Measurements from ENCODE around the gene ASTL. TPM values are rescaled to one million over a fixed set of nuclear protein-coding genes. Genes with fewer than 3 reads are reported as not detected.

Gene ASTL
- polyA plus RNA-seq, 3 donors: 0.71 TPM; not detected in 2

GRCh38 chr2:96185516-96185915, 47.2 kb upstream of the ASTL start:
- Histone ChIP-seq H3K4me2 (replicated peaks; ENCODE audit: extremely low read depth, low read length, poor library complexity, severe bottlenecking) (no peak overlapping the region), H4K20me1 (ENCODE audit: insufficient read depth, low read length) (peaks cover 21% of the 10 kb centered on the region), H3K9ac (ENCODE audit: insufficient read depth, low read length, poor library complexity, severe bottlenecking) (no peak overlapping the region), H3K4me1 (ENCODE audit: control insufficient read depth in 1 of 2, insufficient read depth in 2 of 2, low read length in 2 of 2) (no peaks in the 10 kb centered on the region), H3K9me3 (replicated peaks in 1 of 2; ENCODE audit: control insufficient read depth in 1 of 2, insufficient read depth in 1 of 2, low read length in 2 of 2) (no peaks in the 10 kb centered on the region), H3K27ac (ENCODE audit: low read depth in 1 of 2, low read length in 2 of 2) (peak overlapping the region in 1 of 2 donors; percentile 11), H2AFZ (ENCODE audit: insufficient read depth, low read depth, low read length, poor library complexity, severe bottlenecking) (no peak overlapping the region), H3K36me3 (replicated peaks in 1 of 2; ENCODE audit: control insufficient read depth in 1 of 2, insufficient read depth in 2 of 2, low read length in 2 of 2) (peaks cover 52 to 69% of the 10 kb centered on the region in 2 donors), H3K27me3 (ENCODE audit: control insufficient read depth in 2 of 2, insufficient read depth in 2 of 2, low read length in 2 of 2) (no peaks in the 10 kb centered on the region), H3K4me3 (replicated peaks in 1 of 3; ENCODE audit: low read depth in 2 of 3, low read length in 3 of 3) (no peak overlapping the region), H3K79me2 (ENCODE audit: insufficient read depth, low read length) (peaks cover under 1% of the 10 kb centered on the region)
- Mint-ChIP-seq H3K27ac (no peak overlapping the region), H3K4me1 (peaks cover 3% of the 10 kb centered on the region), H3K27me3 (ENCODE audit: low read depth in 3 of 3) (no peaks in the 10 kb centered on the region), H3K4me3 (no peak overlapping the region), H3K36me3 (peaks cover 50 to 68% of the 10 kb centered on the region in 2 donors), H3K9me3 (peaks cover 0 to 2% (median 0%) of the 10 kb centered on the region in 7 donors)
- intact Hi-C loops (cut with micrococcal nuclease): no loop called here
- DNase-seq: no peak
- no CpG with 5 or more reads among the region's 1 CpG for WGBS (ENCODE audit: insufficient coverage)
- no peak for TF ChIP-seq CTCF (IDR thresholded peaks at IDR 0.05)

GRCh38 chr2:96184989-96185388, 46.7 kb upstream of the ASTL start:
- Mint-ChIP-seq H3K4me1 (peaks cover 3% of the 10 kb centered on the region), H3K27me3 (ENCODE audit: low read depth in 3 of 3) (no peaks in the 10 kb centered on the region), H3K27ac (peak overlapping the region in 1 of 7 donors; percentile 39), H3K9me3 (peaks cover 0 to 2% (median 0%) of the 10 kb centered on the region in 7 donors), H3K4me3 (no peak overlapping the region), H3K36me3 (peaks cover 49 to 64% of the 10 kb centered on the region in 2 donors)
- peak overlapping the region in 1 of 2 donors; percentile 11 for H3K27ac ChIP-seq (ENCODE audit: low read depth in 1 of 2, low read length in 2 of 2)
- 94% methylated on average over 3 of the region's 8 CpGs for WGBS (ENCODE audit: insufficient coverage)
- H3K27me3 ChIP-seq (ENCODE audit: control insufficient read depth in 2 of 2, insufficient read depth in 2 of 2, low read length in 2 of 2): no peaks in the 10 kb centered on the region
- no peak overlapping the region for H2AFZ ChIP-seq (ENCODE audit: insufficient read depth, low read depth, low read length, poor library complexity, severe bottlenecking)
- no peak for TF ChIP-seq CTCF (IDR thresholded peaks at IDR 0.05)
- intact Hi-C loops (cut with micrococcal nuclease): no loop called here
- peaks cover 48 to 64% of the 10 kb centered on the region in 2 donors for H3K36me3 ChIP-seq (replicated peaks in 1 of 2; ENCODE audit: control insufficient read depth in 1 of 2, insufficient read depth in 2 of 2, low read length in 2 of 2)
- no peak overlapping the region for H3K4me2 ChIP-seq (replicated peaks; ENCODE audit: extremely low read depth, low read length, poor library complexity, severe bottlenecking)
- H4K20me1 ChIP-seq (ENCODE audit: insufficient read depth, low read length): peaks cover 21% of the 10 kb centered on the region
- DNase-seq: no peak
- no peaks in the 10 kb centered on the region for H3K4me1 ChIP-seq (ENCODE audit: control insufficient read depth in 1 of 2, insufficient read depth in 2 of 2, low read length in 2 of 2)
- no peak overlapping the region for H3K4me3 ChIP-seq (replicated peaks in 1 of 3; ENCODE audit: low read depth in 2 of 3, low read length in 3 of 3)
- H3K79me2 ChIP-seq (ENCODE audit: insufficient read depth, low read length): no peaks in the 10 kb centered on the region
- H3K9me3 ChIP-seq (replicated peaks in 1 of 2; ENCODE audit: control insufficient read depth in 1 of 2, insufficient read depth in 1 of 2, low read length in 2 of 2): no peaks in the 10 kb centered on the region
- no peak overlapping the region for H3K9ac ChIP-seq (ENCODE audit: insufficient read depth, low read length, poor library complexity, severe bottlenecking)
